Brain microvascular endothelial cell (primary cell): ENCODE results near the gene THRAP3.
"Not testable (repeated sequence)": the region's sequence is repeated elsewhere in the genome, so short reads cannot be mapped to it uniquely, and the experiment has no call there.

Source experiments
- DNase-seq: peaks from one replicate; pipeline ENCODE4 v3.0.0-alpha.2; 2020
- H3K27ac ChIP-seq: fragments of 250-450 bp; sonication (Bioruptor Pico); 2 replicates; pipeline ENCODE4 v1.5.1; 2020; ENCODE audit warnings: mild to moderate bottlenecking, moderate library complexity
- H3K27me3 ChIP-seq: fragments of 250-450 bp; sonication (Bioruptor Pico); replicated peaks from 2 replicates; pipeline ENCODE4 v1.5.1; 2020; ENCODE audit warnings: mild to moderate bottlenecking
- H3K36me3 ChIP-seq: fragments of 250-450 bp; sonication (Bioruptor Pico); replicated peaks from 2 replicates; pipeline ENCODE4 v1.5.1; 2020; ENCODE audit warnings: mild to moderate bottlenecking
- H3K4me3 ChIP-seq: 2 replicates; pipeline ENCODE4 v1.5.1; 2011; ENCODE audit warnings: low read depth, mild to moderate bottlenecking, control low read depth, low read length, moderate library complexity
- CTCF ChIP-seq: IDR thresholded peaks from 2 replicates; pipeline ENCODE4 v1.5.1; 2011; ENCODE audit warnings: low read depth, mild to moderate bottlenecking, moderate library complexity, low read length, control low read depth, inconsistent platforms; ENCODE audit errors: missing control alignments
- in situ Hi-C: cut with HindIII; loops from 2 replicates; pipeline ENCODE4 v1.10.0; 2017; ENCODE audit warnings: low sequenced_read_pairs, low pct_ligation_motif_present

The THRAP3 gene

GRCh38 chr1:36211307-36211706 lies 12.9 kb upstream of the THRAP3 start:
- no peak for DNase-seq
- H3K27ac ChIP-seq = no peak overlapping the region
- H3K27me3 ChIP-seq = no peaks in the 10 kb centered on the region
- no peak for TF ChIP-seq CTCF
- in situ Hi-C loops = no loop called here
- no peaks in the 10 kb centered on the region for H3K36me3 ChIP-seq
- H3K4me3 ChIP-seq = no peak overlapping the region

- Histone ChIP-seq H3K36me3 (no peaks in the 10 kb centered on the region), H3K27ac (no peak overlapping the region), H3K4me3 (no peak overlapping the region), H3K27me3 (no peaks in the 10 kb centered on the region)
- in situ Hi-C loops = no loop called here
- TF ChIP-seq CTCF = no peak
- DNase-seq = no peak
Measured at GRCh38 chr1:36211841-36212240, 12.4 kb upstream of the THRAP3 start.

GRCh38 chr1:36212782-36213181 lies 11.5 kb upstream of the THRAP3 start:
- Histone ChIP-seq H3K36me3 (no peaks in the 10 kb centered on the region), H3K4me3 (no peak overlapping the region), H3K27ac (no peak overlapping the region), H3K27me3 (no peaks in the 10 kb centered on the region)
- in situ Hi-C loops = no loop called here
- DNase-seq = no peak
- no peak for TF ChIP-seq CTCF

- Histone ChIP-seq H3K36me3 (no peaks in the 10 kb centered on the region), H3K27ac (no peak overlapping the region), H3K27me3 (no peaks in the 10 kb centered on the region), H3K4me3 (no peak overlapping the region)
- TF ChIP-seq CTCF = peak; percentile 51
- in situ Hi-C loops = no loop called here
- peak; percentile 19 for DNase-seq
Measured at GRCh38 chr1:36217670-36218069, 6.6 kb upstream of the THRAP3 start.

- H3K36me3 ChIP-seq, in situ Hi-C loops, DNase-seq, H3K4me3 ChIP-seq, H3K27ac ChIP-seq, H3K27me3 ChIP-seq: not testable (repeated sequence)
Measured at GRCh38 chr1:36221901-36222300, 2.3 kb upstream of the THRAP3 start.

- in situ Hi-C loops = no loop called here
- Histone ChIP-seq H3K27me3 (no peaks in the 10 kb centered on the region), H3K4me3 (peak overlapping the region; percentile 74), H3K36me3 (peaks cover 5% of the 10 kb centered on the region), H3K27ac (peak overlapping the region; percentile 97)
- DNase-seq = no peak
- no peak for TF ChIP-seq CTCF
Measured at GRCh38 chr1:36222481-36223380, 1.5 kb upstream of the THRAP3 start.
